GM12801 (cell line): ENCODE results near the gene GABARAPL1.

Experiments used
- CTCF ChIP-seq: IDR thresholded peaks from one replicate; pipeline ENCODE4 v1.5.1; 2011; ENCODE audit warnings: control low read depth; ENCODE audit not compliant: insufficient read length; ENCODE audit errors: extremely low read depth

Gene GABARAPL1

GRCh38 chr12:10260927-10261326 lies 48.2 kb downstream of the GABARAPL1 start:
- TF ChIP-seq CTCF = no peak

- no peak for TF ChIP-seq CTCF
Measured at GRCh38 chr12:10268037-10268436, 55.4 kb downstream of the GABARAPL1 start.

- no peak for TF ChIP-seq CTCF
Measured at GRCh38 chr12:10272467-10272866, 59.8 kb downstream of the GABARAPL1 start.
